Suprapubic skin (tissue), 4 donors: ENCODE data around the gene GABRR1. TPM values are rescaled to one million over a fixed set of nuclear protein-coding genes. Genes with fewer than 3 reads are reported as not detected.

Experiments used
- DNase-seq, 2 donors: peaks; one replicate each; pipeline ENCODE4 v3.0.0-alpha.2; 2019; ENCODE audit warnings: low spot score in 2 of 2
- H3K27ac ChIP-seq: fragments of 200-600 bp; sonication (generic); one replicate; pipeline ENCODE4 v1.5.1; 2019
- H3K27me3 ChIP-seq: fragments of 200-600 bp; sonication (generic); one replicate; pipeline ENCODE4 v1.5.1; 2019
- H3K36me3 ChIP-seq: fragments of 200-600 bp; sonication (generic); one replicate; pipeline ENCODE4 v1.5.1; 2019
- H3K4me1 ChIP-seq: fragments of 200-600 bp; sonication (generic); one replicate; pipeline ENCODE4 v1.5.1; 2019
- H3K4me3 ChIP-seq: fragments of 200-600 bp; sonication (generic); one replicate; pipeline ENCODE4 v1.5.1; 2019; ENCODE audit warnings: mild to moderate bottlenecking
- H3K9me3 ChIP-seq: fragments of 200-600 bp; sonication (generic); one replicate; pipeline ENCODE4 v1.5.1; 2019
- CTCF ChIP-seq, 2 donors: fragments of 200-600 bp in 1 of 2; fragments of 450-650 bp in 1 of 2; sonication (generic) in 1 of 2; IDR thresholded peaks; one replicate each; pipeline ENCODE4 v1.5.1; 2016 to 2019; ENCODE audit warnings: antibody characterized with exemption in 2 of 2, mild to moderate bottlenecking in 1 of 2, moderate library complexity in 1 of 2
- EP300 ChIP-seq: sonication (generic); formaldehyde crosslinking; IDR thresholded peaks from one replicate; pipeline ENCODE4 v1.6.1; 2017; ENCODE audit warnings: antibody characterized with exemption
- POLR2A ChIP-seq, 2 donors: fragments of 450-650 bp; IDR thresholded peaks; one replicate each; pipeline ENCODE4 v1.6.1; 2017; ENCODE audit warnings: antibody characterized with exemption in 2 of 2, mild to moderate bottlenecking in 2 of 2, moderate library complexity in 2 of 2
- POLR2AphosphoS5 ChIP-seq, 3 donors: sonication (generic); formaldehyde crosslinking; IDR thresholded peaks; one replicate each; pipeline ENCODE4 v1.6.1; 2017; ENCODE audit warnings: antibody characterized with exemption in 3 of 3
- WGBS: methylation state at CpG from one replicate; pipeline ENCODE4 v1.1.5; 2018; 5-methylcytosine and 5-hydroxymethylcytosine counted together
- total RNA-seq, 4 donors: library from RNA; depleted of rRNA; stranded (reverse); fragments of >200 nt; gene quantifications; one replicate each; pipeline ENCODE4 v1.1.0, GENCODE V29; 2016

The GABRR1 gene
- total RNA-seq, 4 donors from 2014 or later = 0.48 to 0.52 TPM; not detected in 2

- no peaks in the 10 kb centered on the region for H3K9me3 ChIP-seq
- TF ChIP-seq CTCF (IDR thresholded peaks at IDR 0.05) (no peak), EP300 (no peak), POLR2AphosphoS5 (IDR thresholded peaks at IDR 0.05) (no peak), POLR2A (IDR thresholded peaks at IDR 0.05) (no peak)
- DNase-seq = no peak
- no peaks in the 10 kb centered on the region for H3K27me3 ChIP-seq
- no peak overlapping the region for H3K4me3 ChIP-seq
- H3K36me3 ChIP-seq = no peaks in the 10 kb centered on the region
- no peak overlapping the region for H3K27ac ChIP-seq
- 64% methylated on average over 3 of the region's 4 CpGs for WGBS
- H3K4me1 ChIP-seq = no peaks in the 10 kb centered on the region
Observed at GRCh38 chr6:89208551-89208950, 8.6 kb downstream of the GABRR1 start.

GRCh38 chr6:89205819-89206218 is 11.3 kb downstream of the GABRR1 start:
- Histone ChIP-seq H3K4me3 (no peak overlapping the region), H3K9me3 (no peaks in the 10 kb centered on the region), H3K27me3 (no peaks in the 10 kb centered on the region), H3K27ac (no peak overlapping the region), H3K36me3 (no peaks in the 10 kb centered on the region), H3K4me1 (no peaks in the 10 kb centered on the region)
- 37% methylated on average over 4 of the region's 4 CpGs for WGBS
- TF ChIP-seq POLR2A (IDR thresholded peaks at IDR 0.05) = no peak
- no peak for TF ChIP-seq EP300
- TF ChIP-seq POLR2AphosphoS5 (IDR thresholded peaks at IDR 0.05) = no peak
- TF ChIP-seq CTCF (IDR thresholded peaks at IDR 0.05) = no peak
- DNase-seq = no peak

GRCh38 chr6:89204096-89204495 is 13.1 kb downstream of the GABRR1 start:
- TF ChIP-seq EP300 (no peak), CTCF (IDR thresholded peaks at IDR 0.05) (no peak), POLR2A (IDR thresholded peaks at IDR 0.05) (no peak), POLR2AphosphoS5 (IDR thresholded peaks at IDR 0.05) (no peak)
- H3K9me3 ChIP-seq = no peaks in the 10 kb centered on the region
- no peak overlapping the region for H3K27ac ChIP-seq
- no peak for DNase-seq
- H3K4me3 ChIP-seq = no peak overlapping the region
- WGBS = 73% methylated on average over 11 of the region's 11 CpGs
- H3K27me3 ChIP-seq = no peaks in the 10 kb centered on the region
- H3K36me3 ChIP-seq = no peaks in the 10 kb centered on the region
- no peaks in the 10 kb centered on the region for H3K4me1 ChIP-seq

- Histone ChIP-seq H3K27me3 (no peaks in the 10 kb centered on the region), H3K36me3 (no peaks in the 10 kb centered on the region), H3K4me1 (no peaks in the 10 kb centered on the region), H3K9me3 (no peaks in the 10 kb centered on the region), H3K27ac (no peak overlapping the region), H3K4me3 (no peak overlapping the region)
- WGBS = 86% methylated on average over 3 of the region's 7 CpGs
- TF ChIP-seq EP300 (no peak), POLR2A (IDR thresholded peaks at IDR 0.05) (no peak), POLR2AphosphoS5 (IDR thresholded peaks at IDR 0.05) (no peak), CTCF (IDR thresholded peaks at IDR 0.05) (no peak)
- no peak for DNase-seq
Observed at GRCh38 chr6:89200706-89201215, 16.4 kb downstream of the GABRR1 start.

GRCh38 chr6:89199579-89199978 is 17.6 kb downstream of the GABRR1 start:
- no peak overlapping the region for H3K27ac ChIP-seq
- DNase-seq = no peak
- H3K27me3 ChIP-seq = no peaks in the 10 kb centered on the region
- 64% methylated on average over 2 of the region's 2 CpGs for WGBS
- H3K4me1 ChIP-seq = no peaks in the 10 kb centered on the region
- H3K9me3 ChIP-seq = no peaks in the 10 kb centered on the region
- no peak overlapping the region for H3K4me3 ChIP-seq
- H3K36me3 ChIP-seq = no peaks in the 10 kb centered on the region
- TF ChIP-seq EP300 = no peak
- no peak for TF ChIP-seq POLR2AphosphoS5 (IDR thresholded peaks at IDR 0.05)
- TF ChIP-seq POLR2A (IDR thresholded peaks at IDR 0.05) = no peak
- no peak for TF ChIP-seq CTCF (IDR thresholded peaks at IDR 0.05)
